Mesangial cell (primary cell): Measurements from ENCODE around the gene WNT2B. TPM values are rescaled to one million over a fixed set of nuclear protein-coding genes. Genes with fewer than 3 reads are reported as not detected.

Experiments used
- total RNA-seq: library from RNA; depleted of rRNA; stranded (reverse); fragments of >200 nt; gene quantifications from 2 replicates; pipeline ENCODE4 v1.2.3, GENCODE V29; 2015

The WNT2B gene
- 2.1 and 44.4 TPM in 2 replicates for total RNA-seq

DNA sequence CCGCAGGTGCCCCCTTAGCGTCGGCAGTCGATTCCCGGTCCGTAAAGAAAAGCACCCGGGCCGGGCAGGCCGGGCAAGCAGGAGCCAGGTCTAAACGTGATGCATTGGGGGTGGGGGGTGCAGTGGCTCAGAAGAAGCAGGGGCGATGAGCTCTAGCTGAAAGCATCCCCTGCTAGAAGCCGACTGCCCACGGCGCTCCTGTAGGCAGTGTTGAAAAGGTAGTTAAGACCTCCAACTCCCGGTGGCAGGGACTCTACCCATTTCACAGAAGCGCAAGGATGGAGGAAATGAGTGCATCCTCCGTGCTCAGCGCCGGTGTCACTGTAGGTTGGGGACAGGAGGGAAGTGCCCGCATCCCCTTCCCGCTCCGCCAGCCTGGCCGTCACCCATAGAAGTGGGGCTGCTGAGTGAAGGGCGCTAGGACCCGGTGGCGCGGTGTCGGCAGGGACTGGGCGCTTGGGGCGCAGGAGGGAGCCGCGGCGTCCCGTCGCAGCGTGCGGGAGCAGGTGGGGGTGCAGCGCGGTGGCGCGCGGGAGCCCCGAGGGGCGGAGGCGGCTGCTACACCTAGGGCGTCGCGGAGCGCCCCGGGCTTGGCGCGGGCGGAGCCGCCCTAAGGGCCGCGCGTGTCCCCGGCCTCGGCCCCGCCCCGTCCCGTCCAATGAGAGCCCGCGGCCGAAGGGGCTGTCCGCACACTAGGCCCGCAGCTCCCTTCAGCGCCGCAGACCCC is at the start of gene WNT2B:
WNT2B (plus strand) TSS at position 688 of the 727 bp plus-strand sequence. CDS start 298 bp downstream, outside the sequence.

Other genes with a start within 250 kb of the WNT2B start
- 12.7 and 21.4 TPM in 2 replicates for gene CTTNBP2NL, start 112.8 kb upstream of the WNT2B start, total RNA-seq
- gene ST7L, start 110.2 kb downstream of the WNT2B start, total RNA-seq: 12.3 and 14.3 TPM in 2 replicates
- 117 and 183 TPM in 2 replicates for gene CAPZA1, start 110.9 kb downstream of the WNT2B start, total RNA-seq
- 54.8 and 101 TPM in 2 replicates for gene MOV10, start 165.7 kb downstream of the WNT2B start, total RNA-seq
- gene RHOC, start 198.2 kb downstream of the WNT2B start, total RNA-seq: 552 and 779 TPM in 2 replicates
- gene PPM1J, start 206.4 kb downstream of the WNT2B start, total RNA-seq: 2.3 and 4.4 TPM in 2 replicates